Activated T-helper 1 cell treated with anti-CD3 and anti-CD28 coated beads, Interleukin-2, amount 50 U/mL, for 16 hours (primary cell): ENCODE measurements around the gene GGCT.
"Not testable (repeated sequence)": the region's sequence is repeated elsewhere in the genome, so short reads cannot be mapped to it uniquely, and the experiment has no call there.

Source experiments
- DNase-seq, 2 donors: peaks; one replicate each; pipeline ENCODE4 v3.0.0-alpha.2; 2020; ENCODE audit warnings: low read depth in 1 of 2, low spot score in 1 of 2

GGCT gene

GRCh38 chr7:30519122-30519521 lies 14.5 kb upstream of the GGCT start:
- no peak for DNase-seq

DNA sequence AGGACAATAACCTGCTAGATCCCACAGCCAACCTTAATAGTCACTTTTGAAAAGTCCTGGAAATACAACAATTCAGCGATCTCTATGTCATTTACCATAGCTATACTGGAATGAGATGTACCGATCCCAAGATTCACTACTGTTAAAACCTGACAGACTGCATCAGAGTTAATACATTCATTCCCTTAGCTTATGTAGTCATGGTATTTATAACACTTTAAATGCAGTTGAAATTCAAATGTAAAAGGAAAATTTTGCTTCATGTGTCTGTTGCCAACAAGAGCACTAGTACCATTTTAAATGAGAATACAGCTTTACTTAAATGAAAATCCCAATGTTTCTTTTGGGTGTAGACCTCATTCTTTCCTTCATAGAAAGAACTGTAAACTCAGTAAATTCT lies 11.1 kb upstream of the GGCT start:
- no peak for DNase-seq

- DNase-seq, result no peak
Observed at GRCh38 chr7:30514776-30515175, 10.1 kb upstream of the GGCT start.

DNA sequence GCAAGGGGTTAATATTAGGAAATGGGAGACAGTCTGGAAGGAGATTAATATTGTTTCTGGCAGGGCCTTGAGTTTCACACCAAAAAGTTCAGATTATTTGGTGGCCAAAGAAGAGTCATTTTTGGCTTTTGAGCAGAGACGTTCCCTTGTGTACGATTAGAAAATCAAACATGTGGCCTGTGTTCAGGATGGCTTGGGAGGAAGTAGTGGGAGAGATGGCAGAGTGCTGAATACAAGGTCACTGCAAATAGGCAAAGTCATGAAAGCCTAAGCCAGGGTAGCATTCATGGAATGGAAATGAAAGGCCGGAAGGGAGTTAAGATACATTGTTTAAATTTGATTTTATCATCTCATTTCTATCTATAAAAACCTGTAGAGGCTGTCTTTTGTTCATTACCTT lies 9.5 kb upstream of the GGCT start:
- DNase-seq, result no peak

- no peak for DNase-seq
Observed at GRCh38 chr7:30513762-30514161, 9.1 kb upstream of the GGCT start.

DNA sequence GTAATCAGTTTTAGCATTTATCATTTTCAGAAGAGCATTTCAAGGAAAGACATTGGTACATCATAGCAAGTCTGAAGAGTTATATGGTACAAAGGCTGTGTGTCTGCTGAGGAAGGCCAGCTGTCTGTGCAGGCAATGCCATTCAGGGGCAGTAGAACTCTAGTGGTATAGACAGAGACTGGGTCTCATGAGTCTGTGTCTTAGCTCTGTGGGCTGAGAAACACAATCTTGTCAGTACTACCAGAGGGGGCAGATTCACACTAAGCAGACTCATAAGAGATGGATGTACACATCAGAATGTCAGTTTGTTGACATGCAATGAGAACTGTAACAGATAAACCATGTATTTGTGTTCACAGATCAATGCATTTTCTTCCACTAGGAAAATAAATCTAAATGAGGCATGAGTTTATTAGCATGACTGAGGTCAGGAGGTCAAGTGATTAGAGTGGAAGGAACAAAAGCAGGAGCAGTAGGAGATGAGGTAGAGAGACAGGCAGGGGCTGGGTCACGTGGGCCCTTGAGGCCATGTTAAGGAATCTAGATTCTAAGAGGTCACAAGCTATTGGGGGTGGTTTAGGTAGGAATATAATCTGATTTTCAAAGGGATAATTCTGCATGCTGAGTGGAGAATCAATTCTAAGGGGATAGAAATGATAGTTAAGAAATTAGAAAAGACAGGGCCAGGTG lies 7.5 kb upstream of the GGCT start:
- DNase-seq, result no peak

DNA sequence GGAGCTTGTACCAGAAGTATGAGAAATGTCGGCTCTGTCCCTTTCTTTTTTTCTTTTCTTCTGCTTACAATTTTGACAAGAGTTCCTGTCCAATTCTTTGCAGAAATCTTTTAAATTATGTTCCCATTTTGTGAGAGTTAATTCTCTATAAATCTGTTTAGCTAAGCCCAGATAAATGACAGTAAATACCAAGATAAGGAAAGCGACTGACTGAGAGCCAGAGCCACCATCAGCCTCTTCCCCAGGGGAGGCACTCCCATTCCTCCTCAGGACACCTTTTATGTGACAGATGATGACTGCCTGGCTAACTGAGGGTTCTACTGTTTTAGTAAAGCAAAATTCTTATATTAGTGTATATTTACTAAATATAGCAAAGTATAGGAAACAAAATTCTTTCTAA lies 6.9 kb upstream of the GGCT start:
- no peak for DNase-seq

DNA sequence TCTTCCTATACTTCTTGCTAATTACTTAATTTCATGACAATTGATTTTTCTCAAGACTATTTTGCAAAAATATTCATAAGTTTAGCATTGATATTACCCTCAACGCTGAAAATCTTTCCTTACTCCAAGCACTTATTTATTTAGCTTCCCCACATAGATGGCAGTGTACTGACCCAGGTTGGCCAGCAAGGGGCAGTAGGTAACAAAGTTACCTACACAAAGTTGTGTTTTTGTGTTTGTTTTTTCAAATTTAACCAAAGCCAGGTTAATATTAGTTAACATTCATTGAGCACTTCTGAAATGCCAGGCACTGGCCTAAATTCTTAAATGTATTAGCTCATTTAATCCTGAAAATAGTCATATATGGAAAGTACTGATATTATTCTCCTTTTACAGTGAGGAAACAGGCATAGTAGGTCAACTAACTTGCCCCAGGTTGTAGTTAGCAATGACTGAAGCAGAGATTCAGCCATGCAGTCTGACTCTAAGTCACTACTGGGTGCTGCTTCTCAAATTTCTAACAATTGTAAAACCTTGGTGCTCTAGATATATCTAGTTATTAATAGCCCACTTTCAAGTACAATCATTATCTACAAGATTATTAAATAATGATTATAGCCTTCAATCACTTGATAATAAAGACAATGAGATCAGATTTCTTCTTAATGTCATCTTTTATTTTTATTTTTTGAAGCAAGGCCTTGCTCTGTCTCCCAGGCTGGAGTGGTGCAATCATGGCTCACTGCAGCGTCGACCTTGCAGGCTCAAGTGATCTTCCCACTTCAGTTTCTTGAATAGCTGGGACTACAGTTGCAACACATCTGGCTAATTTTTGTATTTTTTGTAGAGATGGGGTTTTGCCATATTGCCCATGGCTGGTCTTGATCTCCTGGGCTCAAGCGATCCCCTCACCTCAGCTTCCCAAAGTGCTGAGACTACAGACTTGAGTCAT lies 5.8 kb upstream of the GGCT start:
- DNase-seq, result no peak

DNA sequence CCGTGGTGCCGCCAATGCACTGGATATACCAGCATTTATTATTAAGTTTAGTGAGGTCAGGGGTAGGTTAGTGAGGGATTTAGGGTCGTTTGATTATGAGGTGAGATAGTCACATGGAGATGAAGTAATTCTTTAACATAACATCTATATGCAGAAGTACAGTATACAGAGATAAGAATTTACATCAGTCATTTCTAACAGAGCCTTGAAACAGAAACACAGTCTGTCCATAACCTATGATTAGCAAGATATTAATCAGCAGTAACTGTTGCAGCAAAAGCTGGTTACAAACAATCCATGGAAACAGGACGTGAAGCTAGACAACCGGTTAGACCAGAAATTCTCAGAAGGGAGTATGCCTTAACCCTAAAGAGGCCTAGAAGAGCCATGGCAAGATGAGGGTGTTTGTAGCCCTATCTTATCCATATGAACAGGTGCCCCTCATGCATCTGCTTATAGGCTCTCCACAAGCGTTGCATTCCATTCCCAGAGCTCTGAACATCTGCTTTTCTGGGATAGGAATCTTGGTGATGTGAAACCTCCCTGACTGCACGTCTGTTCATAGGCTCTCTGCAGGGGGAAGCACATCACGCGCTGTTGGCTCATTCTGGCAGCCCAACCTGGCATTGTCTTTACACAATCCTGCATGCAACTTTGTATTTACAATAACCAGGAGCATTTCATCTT lies 4.7 kb upstream of the GGCT start:
- DNase-seq, result not testable (repeated sequence)

GRCh38 chr7:30507346-30507900 lies 2.8 kb upstream of the GGCT start:
- not testable (repeated sequence) for DNase-seq

- no peak for DNase-seq
Observed at GRCh38 chr7:30505174-30505697, 607 bp upstream of the GGCT start.

GRCh38 chr7:30503274-30504212 lies 1.1 kb downstream of the GGCT start:
- DNase-seq, result no peak

DNA sequence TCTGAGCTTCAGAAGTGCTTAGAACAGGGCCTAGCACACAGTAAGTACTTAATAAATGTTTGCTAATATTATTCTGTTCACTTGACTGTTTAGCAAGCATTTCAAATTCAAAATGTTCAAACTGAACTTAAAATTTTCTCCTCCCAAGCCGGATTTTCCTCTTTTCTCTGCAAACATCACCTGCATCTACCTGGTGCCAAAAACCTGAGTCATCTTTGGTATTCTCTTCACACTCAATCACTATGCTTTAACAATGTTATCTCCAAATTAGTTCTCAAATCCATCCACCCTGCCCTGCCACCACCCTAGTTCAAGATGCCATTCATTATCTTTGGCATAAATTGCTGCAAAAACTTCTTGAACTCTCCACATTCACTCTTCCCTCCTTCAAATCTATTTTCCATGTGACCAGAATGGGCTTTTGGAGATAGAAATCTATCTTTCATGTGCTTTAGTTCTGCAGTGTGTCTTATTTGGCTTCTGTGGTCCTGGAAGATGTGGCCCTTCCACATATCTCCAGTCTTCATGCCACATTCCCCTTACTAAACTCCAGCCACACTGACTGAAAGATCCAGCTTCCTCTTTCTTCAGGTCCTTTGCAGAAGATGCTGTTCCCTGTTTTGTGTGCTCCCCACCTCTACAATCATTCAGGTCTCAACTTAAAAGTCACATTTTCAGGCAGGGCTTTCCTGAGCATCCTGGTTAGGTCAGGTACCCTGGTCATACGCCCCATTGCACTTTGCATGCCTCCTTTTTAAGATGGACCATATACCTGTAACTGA lies 2.0 kb downstream of the GGCT start:
- DNase-seq, result no peak

DNA sequence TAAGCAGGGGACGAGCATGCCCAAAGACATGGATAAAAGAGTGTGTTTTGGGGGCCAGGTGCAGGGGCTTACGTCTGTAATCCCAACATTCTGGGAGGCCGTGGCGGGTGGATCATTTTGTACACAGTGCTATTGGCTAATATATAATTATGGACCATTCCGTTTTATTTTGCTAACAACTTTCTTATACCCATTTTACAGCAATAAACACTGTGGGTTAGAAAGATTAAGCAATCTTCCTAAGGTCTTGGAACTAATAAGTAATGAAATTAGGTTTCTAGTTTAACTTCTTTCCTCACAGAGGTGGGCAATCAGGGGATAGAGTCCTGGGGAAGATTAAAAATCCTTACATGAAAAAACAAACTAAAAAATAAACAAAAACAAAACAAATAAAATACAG lies 3.4 kb downstream of the GGCT start:
- DNase-seq, result no peak

DNA sequence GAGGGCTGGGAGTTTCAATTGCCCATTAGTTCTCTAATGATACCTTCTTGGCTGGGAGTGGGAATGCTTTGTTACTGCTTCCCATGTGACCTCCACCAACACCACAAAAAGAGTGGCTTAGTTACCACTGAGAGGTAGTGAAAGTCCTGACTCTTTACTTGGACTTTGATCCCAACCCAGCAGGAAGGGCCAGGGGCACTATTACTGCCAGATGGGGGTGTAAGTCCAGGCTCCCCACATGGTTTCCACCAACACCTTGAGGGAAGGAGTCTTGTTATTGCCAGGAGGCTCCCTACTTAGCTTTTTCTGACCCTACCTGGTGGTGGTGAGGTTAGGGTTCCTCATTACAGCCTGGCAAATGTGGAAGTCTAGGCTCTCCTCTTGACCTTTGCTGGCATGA lies 11.4 kb downstream of the GGCT start:
- DNase-seq, result no peak

- no peak for DNase-seq
Observed at GRCh38 chr7:30491417-30491816, 13.2 kb downstream of the GGCT start.

GRCh38 chr7:30487371-30487770 lies 17.3 kb downstream of the GGCT start:
- DNase-seq, result no peak

GRCh38 chr7:30485667-30486066 lies 19.0 kb downstream of the GGCT start:
- no peak for DNase-seq

GRCh38 chr7:30481416-30481815 lies 23.2 kb downstream of the GGCT start:
- not testable (repeated sequence) for DNase-seq
